Spleen (tissue), 13 donors: ENCODE measurements around the gene GLG1. TPM values are rescaled to one million over a fixed set of nuclear protein-coding genes. Genes with fewer than 3 reads are reported as not detected.
"Not testable (repeated sequence)": the region's sequence is repeated elsewhere in the genome, so short reads cannot be mapped to it uniquely, and the experiment has no call there.

Source experiments
- DNase-seq: peaks from one replicate; pipeline ENCODE4 v3.0.0-alpha.2; 2020
- H3K27ac ChIP-seq, 8 donors: fragments of 200-600 bp; sonication (generic) in 7 of 8; 1 replicate in 4 of 8; 2 replicates in 4 of 8; pipeline versions ENCODE4 v1.5.0 to v1.8.0; 2016 to 2021; ENCODE audit warnings: inconsistent platforms in 4 of 8, mild to moderate bottlenecking in 4 of 8, moderate library complexity in 1 of 8
- H3K27me3 ChIP-seq, 7 donors: fragments of 200-600 bp; sonication (generic) in 6 of 7; replicated peaks in 1 of 7; 1 replicate in 4 of 7; 2 replicates in 3 of 7; pipeline versions ENCODE4 v1.5.0 to v1.8.0; 2016 to 2021; ENCODE audit warnings: inconsistent platforms in 3 of 7, mild to moderate bottlenecking in 1 of 7
- H3K36me3 ChIP-seq, 6 donors: fragments of 200-600 bp; sonication (generic) in 5 of 6; 1 replicate in 4 of 6; 2 replicates in 2 of 6; pipeline versions ENCODE4 v1.5.0 to v1.8.0; 2016 to 2021; ENCODE audit warnings: inconsistent platforms in 2 of 6
- H3K4me1 ChIP-seq, 6 donors: fragments of 200-600 bp; sonication (generic) in 5 of 6; 1 replicate in 3 of 6; 2 replicates in 3 of 6; pipeline versions ENCODE4 v1.5.0 to v1.8.0; 2016 to 2021; ENCODE audit warnings: inconsistent platforms in 3 of 6
- H3K4me3 ChIP-seq, 8 donors: fragments of 200-600 bp; sonication (generic) in 7 of 8; 1 replicate in 4 of 8; 2 replicates in 4 of 8; pipeline versions ENCODE4 v1.5.0 to v1.8.0; 2016 to 2021; ENCODE audit warnings: inconsistent platforms in 4 of 8, mild to moderate bottlenecking in 4 of 8, moderate library complexity in 2 of 8
- H3K9me3 ChIP-seq, 8 donors: fragments of 200-600 bp; sonication (generic) in 7 of 8; 1 replicate in 4 of 8; 2 replicates in 4 of 8; pipeline versions ENCODE4 v1.5.0 to v1.8.0; 2016 to 2021; ENCODE audit warnings: inconsistent platforms in 4 of 8
- CTCF ChIP-seq, 11 experiments: fragments of 200-600 bp in 7 of 11; fragments of 450-650 bp in 4 of 11; sonication (generic) in 4 of 11; IDR thresholded peaks in 8 of 11; conservative IDR thresholded peaks in 3 of 11; 1 replicate in 7 of 11; 2 replicates in 4 of 11; pipeline versions ENCODE4 v1.4.0 to v1.8.0; 2016 to 2021; ENCODE audit warnings: antibody characterized with exemption in 11 of 11, inconsistent platforms in 4 of 11, mild to moderate bottlenecking in 1 of 11
- POLR2A ChIP-seq, 3 donors: fragments of 450-650 bp; IDR thresholded peaks; one replicate each; pipeline ENCODE4 v1.5.1; 2017; ENCODE audit warnings: antibody characterized with exemption in 3 of 3, mild to moderate bottlenecking in 1 of 3
- POLR2AphosphoS5 ChIP-seq, 3 donors: sonication (generic); formaldehyde crosslinking; IDR thresholded peaks; one replicate each; pipeline ENCODE4 v1.5.1; 2017; ENCODE audit warnings: antibody characterized with exemption in 3 of 3
- WGBS, 5 donors: extraction: QIAGEN DNeasy Blood & Tissue Kit in 3 of 5; methylation state at CpG; one replicate each; pipeline versions ENCODE4 v1.1.5 to v1.1.7; 2013 to 2018; 5-methylcytosine and 5-hydroxymethylcytosine counted together
- intact Hi-C: fragments of 100-400 bp; cut with DNase I; formaldehyde crosslinking; loops from one replicate; pipeline ENCODE4 v1.15.0; 2023; ENCODE audit warnings: low total_unique reads
- long read RNA-seq, 2 donors: transcript quantifications; one replicate each; lab custom pipeline, GENCODE V29; 2026
- polyA plus RNA-seq, 3 donors: library from polyadenylated mRNA; stranded (reverse); fragments of 200-250 nt; gene quantifications; one replicate each; pipeline ENCODE4 v1.2.1, GENCODE V29; 2013
- total RNA-seq, 7 donors: library from RNA; depleted of rRNA in 3 of 7; stranded (reverse); fragments of >200 nt in 3 of 7; fragmentation: NEBNext Ultra II Directional in 4 of 7; extraction: Animal tissue kit (Norgen Biotek cat#: 25700) in 4 of 7; gene quantifications; one replicate each; pipeline versions ENCODE4 v1.1.0 to v1.2.1, GENCODE V29; 2016 to 2021
- donor health status: healthy with polysubstance abuse.
- donor health status: DM: no; HTN: no; CAD: no; lungs with moderate emphysema.
- donor health status: DM: no; HTN: no; CAD: no.
- donor health status: Bipolar disorder and iron deficiency.
- donor health status: healthy.
- donor health status: DM: no; HTN: no; CAD: no.
- donor health status: DM: yes; HTN: yes; CAD: no.

GLG1 gene
- total RNA-seq (100 to 1,000 TPM in 5 of 7 donors, 10 to 100 TPM in 2; 81.1 to 124 (median 110) TPM), polyA plus RNA-seq (10 to 100 TPM; 14.6 to 22.5 (median 15.3) TPM)
- long read RNA-seq, donor 1, full-length matches to known transcripts: 6 of 6 reads
- long read RNA-seq, donor 1, partial matches to known transcripts: 0 of 6 reads
- long read RNA-seq, donor 1, other reads (novel, unspliced or antisense): 0 of 6 reads
- long read RNA-seq, donor 2, full-length matches to known transcripts: 9 of 9 reads
- long read RNA-seq, donor 2, partial matches to known transcripts: 0 of 9 reads
- long read RNA-seq, donor 2, other reads (novel, unspliced or antisense): 0 of 9 reads

GRCh38 chr16:74606521-74607309 lies at the start of gene GLG1:
GLG1 (minus strand) TSS chr16:74607114; CDS start chr16:74607094, 20 bp downstream.
- TF ChIP-seq POLR2A (IDR thresholded peaks at IDR 0.05): peak; percentile 23 to 85 (median 82)
- peak; percentile 98 to 99 (median 99) for TF ChIP-seq POLR2AphosphoS5 (IDR thresholded peaks at IDR 0.05)
- peak in 2 of 11 experiments; percentile 23 to 37 for TF ChIP-seq CTCF (IDR thresholded peaks at IDR 0.05 in 8 of 11, conservative IDR thresholded peaks at IDR 0.05 in 3 of 11)
- H3K4me3 ChIP-seq: peak within 1 kb of the TSS; percentile 76 to 99 (median 94)
- no peaks in the 10 kb centered on the region for H3K9me3 ChIP-seq
- DNase-seq: peak; percentile 99
- no peaks in the 10 kb centered on the region for H3K27me3 ChIP-seq
- no peaks in the 10 kb centered on the region for H3K36me3 ChIP-seq
- intact Hi-C loops: no loop called here
- H3K4me1 ChIP-seq: peaks cover 18 to 60% (median 51%) of the 10 kb centered on the region in 6 donors
- H3K27ac ChIP-seq: peak within 1 kb of the TSS; percentile 94 to 99 (median 98)
- 0 to 2% (median 0%) methylated on average over 47 to 77 of the region's 77 CpGs for WGBS, 5 donors

- 95 to 97% (median 96%) methylated on average over 3 of the region's 3 CpGs for WGBS, 5 donors
- TF ChIP-seq POLR2A (IDR thresholded peaks at IDR 0.05) (no peak), CTCF (IDR thresholded peaks at IDR 0.05 in 8 of 11, conservative IDR thresholded peaks at IDR 0.05 in 3 of 11) (no peak), POLR2AphosphoS5 (IDR thresholded peaks at IDR 0.05) (no peak)
- peaks cover 0 to 80% (median 30%) of the 10 kb centered on the region in 6 donors for H3K4me1 ChIP-seq
- peaks cover 0 to 98% (median 46%) of the 10 kb centered on the region in 6 donors for H3K36me3 ChIP-seq
- no peak for DNase-seq
- no peaks in the 10 kb centered on the region for H3K9me3 ChIP-seq
- intact Hi-C loops: no loop called here
- H3K27me3 ChIP-seq: no peaks in the 10 kb centered on the region
- no peak overlapping the region for H3K27ac ChIP-seq
- H3K4me3 ChIP-seq: no peak overlapping the region
Observed at GRCh38 chr16:74654536-74655050, 47.7 kb upstream of the GLG1 start.

GRCh38 chr16:74652883-74653282 lies 46.0 kb upstream of the GLG1 start:
- H3K27me3 ChIP-seq, H3K4me3 ChIP-seq, H3K9me3 ChIP-seq, intact Hi-C loops, DNase-seq, H3K27ac ChIP-seq: not testable (repeated sequence)
- Histone ChIP-seq H3K4me1 (peaks cover 0 to 63% (median 13%) of the 10 kb centered on the region in 6 donors), H3K36me3 (peaks cover 4 to 98% (median 52%) of the 10 kb centered on the region in 6 donors)
- WGBS, 5 donors: 93 to 100% (median 96%) methylated on average over 2 of the region's 2 CpGs

GRCh38 chr16:74652249-74652648 lies 45.3 kb upstream of the GLG1 start:
- DNase-seq: no peak
- TF ChIP-seq CTCF (IDR thresholded peaks at IDR 0.05 in 8 of 11, conservative IDR thresholded peaks at IDR 0.05 in 3 of 11) (no peak), POLR2AphosphoS5 (IDR thresholded peaks at IDR 0.05) (no peak), POLR2A (IDR thresholded peaks at IDR 0.05) (no peak)
- Histone ChIP-seq H3K9me3 (no peaks in the 10 kb centered on the region), H3K36me3 (peaks cover 5 to 98% (median 54%) of the 10 kb centered on the region in 6 donors), H3K4me3 (no peak overlapping the region), H3K4me1 (peaks cover 0 to 57% (median 9%) of the 10 kb centered on the region in 6 donors), H3K27me3 (no peaks in the 10 kb centered on the region), H3K27ac (no peak overlapping the region)
- WGBS, 5 donors: 70 to 92% (median 84%) methylated on average over 1 of the region's 1 CpG
- intact Hi-C loops: no loop called here
